Kidney epithelial cell (primary cell): Measurements from ENCODE around the gene CHMP2B. TPM values are rescaled to one million over a fixed set of nuclear protein-coding genes. Genes with fewer than 3 reads are reported as not detected.

Experiments
- DNase-seq: peaks from one replicate; pipeline ENCODE4 v3.0.0-alpha.2; 2010; ENCODE audit warnings: low read depth
- H3K27me3 ChIP-seq: 2 replicates; pipeline ENCODE4 v1.6.0; 2011; ENCODE audit warnings: low read length; ENCODE audit not compliant: control insufficient read depth, insufficient read depth
- H3K36me3 ChIP-seq: 2 replicates; pipeline ENCODE4 v1.5.1; 2011; ENCODE audit warnings: low read length; ENCODE audit not compliant: control insufficient read depth, insufficient read depth
- H3K4me3 ChIP-seq: 2 replicates; pipeline ENCODE4 v1.5.1; 2011; ENCODE audit warnings: low read depth, mild to moderate bottlenecking, control low read depth, low read length
- CTCF ChIP-seq: IDR thresholded peaks from 2 replicates; pipeline ENCODE4 v1.5.1; 2011; ENCODE audit warnings: mild to moderate bottlenecking, moderate library complexity, low read length, control low read depth, inconsistent platforms; ENCODE audit not compliant: insufficient read depth, poor library complexity, severe bottlenecking
- total RNA-seq: library from RNA; depleted of rRNA; stranded (reverse); fragments of >200 nt; gene quantifications from 2 replicates; pipeline ENCODE4 v1.2.3, GENCODE V29; 2015

The CHMP2B gene
- total RNA-seq, 1 donor from 2014 or later: 58.2 TPM

- no peaks in the 10 kb centered on the region for H3K27me3 ChIP-seq
- no peak overlapping the region for H3K4me3 ChIP-seq
- no peak for TF ChIP-seq CTCF
- H3K36me3 ChIP-seq: no peaks in the 10 kb centered on the region
- DNase-seq: no peak
These were observed 44.0 kb downstream of the CHMP2B start for GRCh38 chr3:87270908-87271700.

GRCh38 chr3:87272718-87273341 is 45.7 kb downstream of the CHMP2B start:
- Histone ChIP-seq H3K27me3 (no peaks in the 10 kb centered on the region), H3K36me3 (no peaks in the 10 kb centered on the region), H3K4me3 (no peak overlapping the region)
- DNase-seq: no peak
- no peak for TF ChIP-seq CTCF

GRCh38 chr3:87276484-87276883 is 49.4 kb downstream of the CHMP2B start, which contains the start of gene POU1F1:
Gene POU1F1, minus strand, starts transcription at chr3:87276584. Its CDS starts 122 bp downstream, at chr3:87276462.
- H3K4me3 ChIP-seq: no peak within 1 kb of the TSS
- no peak for DNase-seq
- no peaks in the 10 kb centered on the region for H3K36me3 ChIP-seq
- no peak for TF ChIP-seq CTCF
- no peaks in the 10 kb centered on the region for H3K27me3 ChIP-seq

GRCh38 chr3:87287011-87287410 is 59.9 kb downstream of the CHMP2B start:
- TF ChIP-seq CTCF: no peak
- peak; percentile 56 for DNase-seq
- Histone ChIP-seq H3K4me3 (no peak overlapping the region), H3K36me3 (no peaks in the 10 kb centered on the region), H3K27me3 (no peaks in the 10 kb centered on the region)

- no peaks in the 10 kb centered on the region for H3K36me3 ChIP-seq
- no peaks in the 10 kb centered on the region for H3K27me3 ChIP-seq
- no peak overlapping the region for H3K4me3 ChIP-seq
- DNase-seq: no peak
- TF ChIP-seq CTCF: no peak
These were observed 61.3 kb downstream of the CHMP2B start for GRCh38 chr3:87288446-87288845.
